Liver (tissue), 9 donors: ENCODE measurements around the gene RELL2. TPM values are rescaled to one million over a fixed set of nuclear protein-coding genes. Genes with fewer than 3 reads are reported as not detected.

Source experiments
- DNase-seq: peaks from one replicate; pipeline ENCODE4 v3.0.0-alpha.2; 2017; ENCODE audit warnings: low spot score
- H3K27ac ChIP-seq, 2 donors: one replicate each; pipeline ENCODE4 v1.7.0; 2013; ENCODE audit warnings: inconsistent platforms in 2 of 2, low read length in 2 of 2, control low read depth in 1 of 2, low read depth in 1 of 2, mild to moderate bottlenecking in 1 of 2
- H3K27me3 ChIP-seq, 4 donors: one replicate each; pipeline versions ENCODE4 v1.6.1 to v1.7.0; 2013; ENCODE audit warnings: low read length in 3 of 4, inconsistent platforms in 1 of 4, mild to moderate bottlenecking in 1 of 4, moderate library complexity in 1 of 4; ENCODE audit not compliant: control insufficient read depth in 4 of 4, insufficient read depth in 4 of 4
- H3K36me3 ChIP-seq, 4 donors: one replicate each; pipeline versions ENCODE4 v1.6.1 to v1.7.0; 2013; ENCODE audit warnings: low read length in 3 of 4, mild to moderate bottlenecking in 3 of 4, low read depth in 1 of 4, moderate library complexity in 1 of 4; ENCODE audit not compliant: control insufficient read depth in 4 of 4, insufficient read depth in 3 of 4
- H3K4me1 ChIP-seq, 4 donors: one replicate each; pipeline versions ENCODE4 v1.6.1 to v1.7.0; 2013; ENCODE audit warnings: low read length in 3 of 4, mild to moderate bottlenecking in 3 of 4, moderate library complexity in 1 of 4; ENCODE audit not compliant: control insufficient read depth in 4 of 4, insufficient read depth in 4 of 4
- H3K4me3 ChIP-seq, 3 donors: one replicate each; pipeline versions ENCODE4 v1.6.1 to v1.7.0; 2013; ENCODE audit warnings: low read length in 3 of 3, control low read depth in 1 of 3, low read depth in 1 of 3, mild to moderate bottlenecking in 1 of 3
- H3K9ac ChIP-seq, 2 donors: one replicate each; pipeline ENCODE4 v1.7.0; 2013; ENCODE audit warnings: low read length in 2 of 2, mild to moderate bottlenecking in 2 of 2, moderate library complexity in 2 of 2, control low read depth in 1 of 2, low read depth in 1 of 2
- H3K9me3 ChIP-seq, 4 donors: one replicate each; pipeline versions ENCODE4 v1.6.1 to v1.7.0; 2013; ENCODE audit warnings: low read length in 3 of 4; ENCODE audit not compliant: control insufficient read depth in 4 of 4
- ATF3 ChIP-seq: IDR thresholded peaks from 2 replicates; pipeline ENCODE4 v1.6.1; 2016; ENCODE audit warnings: antibody characterized with exemption
- CTCF ChIP-seq: fragments of 150-350 bp; IDR thresholded peaks from 2 replicates; pipeline ENCODE4 v1.5.1; 2017; ENCODE audit warnings: improper control_type of control experiment, low read depth, low read length; ENCODE audit not compliant: missing input control
- EGR1 ChIP-seq, 2 donors: IDR thresholded peaks; 2 replicates each; pipeline ENCODE4 v1.6.1; 2016 to 2018; ENCODE audit warnings: antibody characterized with exemption in 2 of 2, low read depth in 2 of 2
- FOXA1 ChIP-seq: IDR thresholded peaks from 2 replicates; pipeline ENCODE4 v1.6.1; 2016; ENCODE audit warnings: antibody characterized with exemption
- FOXA2 ChIP-seq: IDR thresholded peaks from 2 replicates; pipeline ENCODE4 v1.6.1; 2016; ENCODE audit warnings: antibody characterized with exemption
- GABPA ChIP-seq, 2 donors: IDR thresholded peaks in 1 of 2; conservative IDR thresholded peaks in 1 of 2; 2 replicates each; pipeline ENCODE4 v1.6.1; 2016; ENCODE audit warnings: antibody characterized with exemption in 2 of 2, mild to moderate bottlenecking in 1 of 2, moderate library complexity in 1 of 2
- HNF4A ChIP-seq, 2 donors: conservative IDR thresholded peaks; 2 replicates each; pipeline ENCODE4 v1.6.1; 2016; ENCODE audit warnings: antibody characterized with exemption in 2 of 2, mild to moderate bottlenecking in 2 of 2
- HNF4G ChIP-seq: IDR thresholded peaks from 2 replicates; pipeline ENCODE4 v1.6.1; 2016; ENCODE audit warnings: antibody characterized with exemption
- JUND ChIP-seq, 2 donors: IDR thresholded peaks; 2 replicates each; pipeline ENCODE4 v1.6.1; 2016; ENCODE audit warnings: antibody characterized with exemption in 2 of 2
- MAX ChIP-seq: IDR thresholded peaks from 2 replicates; pipeline ENCODE4 v1.6.1; 2016; ENCODE audit warnings: antibody characterized with exemption
- NR2F2 ChIP-seq: IDR thresholded peaks from 2 replicates; pipeline ENCODE4 v1.6.1; 2016; ENCODE audit warnings: antibody characterized with exemption
- RAD21 ChIP-seq, 2 donors: IDR thresholded peaks; 2 replicates each; pipeline ENCODE4 v1.6.1; 2016; ENCODE audit warnings: antibody characterized with exemption in 2 of 2, mild to moderate bottlenecking in 2 of 2
- REST ChIP-seq: IDR thresholded peaks from 2 replicates; pipeline ENCODE4 v1.6.1; 2016; ENCODE audit warnings: antibody characterized with exemption, mild to moderate bottlenecking
- RXRA ChIP-seq, 2 donors: IDR thresholded peaks; 2 replicates each; pipeline ENCODE4 v1.6.1; 2017 to 2018; ENCODE audit warnings: antibody characterized with exemption in 2 of 2, mild to moderate bottlenecking in 1 of 2
- SP1 ChIP-seq: IDR thresholded peaks from 2 replicates; pipeline ENCODE4 v1.6.1; 2018; ENCODE audit warnings: antibody characterized with exemption, mild to moderate bottlenecking
- TAF1 ChIP-seq: conservative IDR thresholded peaks from 2 replicates; pipeline ENCODE4 v1.6.1; 2016; ENCODE audit warnings: antibody characterized with exemption, mild to moderate bottlenecking
- YY1 ChIP-seq: IDR thresholded peaks from 2 replicates; pipeline ENCODE4 v1.6.1; 2016; ENCODE audit warnings: antibody characterized with exemption, mild to moderate bottlenecking
- ZBTB33 ChIP-seq: IDR thresholded peaks from 2 replicates; pipeline ENCODE4 v1.6.1; 2016; ENCODE audit warnings: antibody characterized with exemption
- WGBS: extraction: QIAGEN DNeasy Blood & Tissue Kit; methylation state at CpG from one replicate; pipeline ENCODE4 v1.1.7; 2013; 5-methylcytosine and 5-hydroxymethylcytosine counted together
- polyA plus RNA-seq, 2 donors: library from polyadenylated mRNA; stranded (reverse) in 1 of 2; unstranded in 1 of 2; fragments of 200-250 nt in 1 of 2; fragments of >200 nt in 1 of 2; fragmentation: Nextera tagmentation in 1 of 2; extraction: Ambion mirVana in 1 of 2; gene quantifications; one replicate each; pipeline versions ENCODE4 v1.2.1 to v1.2.3, GENCODE V29; 2013 to 2015
- total RNA-seq, 2 donors: library from RNA; depleted of rRNA; stranded (reverse); fragments of >200 nt; gene quantifications; one replicate each; pipeline ENCODE4 v1.2.3, GENCODE V29; 2014
- donor health status: healthy.
- donor health status: healthy.
- donor health status: healthy.
- donor health status: healthy.
- donor health status: healthy.

The RELL2 gene
- total and polyA plus RNA-seq, 4 donors = 0.47 to 1.3 (median 0.88) TPM

- Histone ChIP-seq H3K9ac (no peak overlapping the region), H3K9me3 (no peaks in the 10 kb centered on the region), H3K27ac (no peak overlapping the region), H3K4me3 (no peak overlapping the region), H3K27me3 (no peaks in the 10 kb centered on the region), H3K36me3 (no peaks in the 10 kb centered on the region), H3K4me1 (peaks cover 2 to 13% (median 5%) of the 10 kb centered on the region in 4 donors)
- DNase-seq = no peak
- TF ChIP-seq ZBTB33 (no peak), REST (no peak), JUND (IDR thresholded peaks at IDR 0.05) (no peak), MAX (no peak), TAF1 (no peak), RXRA (IDR thresholded peaks at IDR 0.05) (no peak), HNF4G (no peak), FOXA1 (no peak), HNF4A (conservative IDR thresholded peaks at IDR 0.05) (no peak), ATF3 (no peak), EGR1 (IDR thresholded peaks at IDR 0.05; ENCODE audit: low read depth in 2 of 2) (no peak), RAD21 (IDR thresholded peaks at IDR 0.05) (no peak), FOXA2 (no peak), CTCF (no peak), YY1 (no peak), SP1 (no peak), NR2F2 (no peak), GABPA (IDR thresholded peaks at IDR 0.05 in 1 of 2, conservative IDR thresholded peaks at IDR 0.05 in 1 of 2) (no peak)
- WGBS = 89% methylated on average over 16 of the region's 16 CpGs
Measured at GRCh38 chr5:141680178-141680577, 43.4 kb downstream of the RELL2 start.
